Naive thymus-derived CD8-positive, alpha-beta T cell (primary cell): ENCODE measurements around the gene PRKAR1B. TPM values are rescaled to one million over a fixed set of nuclear protein-coding genes. Genes with fewer than 3 reads are reported as not detected.
A peak's percentile ranks its signal among the peaks of the same experiment; 100 is the strongest.

Experiments used
- ATAC-seq, 2 donors: fragments of 150-1000 bp; cut with Tn5 transposase in 1 of 2; sonication (Bioruptor Pico), chemical (Tn5 transposase) in 1 of 2; 1 replicate in 1 of 2; 2 replicates in 1 of 2; pipeline ENCODE4 v1.10.0; 2021; ENCODE audit warnings: mild to moderate bottlenecking in 2 of 2, moderate library complexity in 2 of 2
- POLR2A ChIA-PET: fragments of 350-600 bp; sonication (Branson Sonifier 250); formaldehyde crosslinking; loops from one replicate; lab custom pipeline; 2021; ENCODE audit warnings: antibody characterized with exemption; lab: Charles Lee
- DNase-seq, 10 donors: peaks; one replicate each; pipeline versions ENCODE4 v3.0.0 to v3.0.0-alpha.2; 2020 to 2022
- H3K27ac Mint-ChIP-seq, 10 donors: one replicate each; pipeline ENCODE4 v1.8.0; 2020 to 2022; ENCODE audit warnings: mild to moderate bottlenecking in 10 of 10, mixed read lengths in 10 of 10, moderate library complexity in 4 of 10, inconsistent platforms in 1 of 10
- H3K27me3 Mint-ChIP-seq, 5 donors: one replicate each; pipeline ENCODE4 v1.8.0; 2021 to 2022; ENCODE audit warnings: mixed read lengths in 5 of 5
- H3K36me3 Mint-ChIP-seq, 3 donors: one replicate each; pipeline ENCODE4 v1.8.0; 2020 to 2022; ENCODE audit warnings: mixed read lengths in 3 of 3, mild to moderate bottlenecking in 2 of 3, inconsistent platforms in 1 of 3
- H3K4me1 Mint-ChIP-seq, 4 donors: one replicate each; pipeline ENCODE4 v1.8.0; 2021 to 2022; ENCODE audit warnings: mixed read lengths in 4 of 4
- H3K4me3 Mint-ChIP-seq, 10 donors: one replicate each; pipeline ENCODE4 v1.8.0; 2020 to 2022; ENCODE audit warnings: mild to moderate bottlenecking in 10 of 10, mixed read lengths in 10 of 10, moderate library complexity in 6 of 10, inconsistent platforms in 1 of 10
- H3K9me3 Mint-ChIP-seq, 9 donors: one replicate each; pipeline ENCODE4 v1.8.0; 2020 to 2022; ENCODE audit warnings: mixed read lengths in 9 of 9, mild to moderate bottlenecking in 3 of 9, inconsistent platforms in 1 of 9, moderate library complexity in 1 of 9
- polyA plus RNA-seq, 3 donors: library from polyadenylated mRNA; unstranded; fragments of 300-500 nt; fragmentation: Illumina TruSeq; gene quantifications; one replicate each; pipeline ENCODE4 v1.2.3, GENCODE V29; 2021
- total RNA-seq, 8 experiments: library from RNA in 2 of 8; stranded (reverse) in 2 of 8; gene quantifications; one replicate each; pipeline ENCODE4 v1.2.3 and lab custom pipeline; 2021 to 2026

Gene PRKAR1B
- total and polyA plus RNA-seq, 5 experiments from 2014 or later = 14.6 to 47.3 (median 35.4) TPM

DNA sequence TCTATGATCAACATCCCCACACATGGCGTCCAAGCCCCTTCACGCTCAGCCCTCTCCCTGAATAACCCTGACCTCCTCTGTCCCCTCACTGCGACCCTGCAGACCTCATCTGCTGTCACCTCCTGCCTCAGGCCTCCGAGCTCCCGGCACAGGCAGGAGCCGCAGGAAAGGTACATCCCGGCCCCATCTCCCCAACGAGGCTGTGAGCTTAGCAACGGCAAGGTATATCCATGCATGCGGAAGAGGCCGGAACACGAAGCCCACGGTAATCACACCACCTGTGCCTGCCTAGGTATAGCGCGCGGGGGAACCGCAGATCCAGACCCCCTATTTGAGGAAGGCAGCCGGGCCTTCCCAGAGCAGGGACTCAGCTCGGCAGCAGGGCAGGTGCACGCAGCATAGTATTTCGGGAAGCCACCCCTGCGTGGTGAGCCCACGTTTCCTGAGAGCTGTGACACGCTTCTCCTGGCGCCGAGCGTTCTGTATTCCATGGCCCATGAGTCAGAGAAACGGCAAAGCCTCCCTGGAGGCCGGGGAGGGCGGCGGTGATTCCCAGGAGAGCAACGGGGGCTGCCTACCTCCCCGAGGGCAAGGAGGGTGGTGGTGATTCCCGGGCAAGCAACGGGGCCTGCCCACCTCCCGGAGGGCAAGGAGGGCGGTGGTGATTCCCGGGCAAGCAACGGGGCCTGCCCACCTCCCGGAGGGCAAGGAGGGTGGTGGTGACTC lies 50.7 kb downstream of the PRKAR1B start:
- POLR2A ChIA-PET = interaction anchor here (1.4 kb wide), 1 partner anchor 9 kb away, joined by 3 read pairs; no protein-coding TSS in a partner anchor
- DNase-seq = no peak
- Mint-ChIP-seq H3K27me3 (no peaks in the 10 kb centered on the region), H3K36me3 (peaks cover 0 to 62% (median 25%) of the 10 kb centered on the region in 3 donors), H3K4me3 (no peak overlapping the region), H3K9me3 (no peaks in the 10 kb centered on the region), H3K4me1 (peaks cover 0 to 9% (median 5%) of the 10 kb centered on the region in 4 donors), H3K27ac (peak overlapping the region in 2 of 10 donors; percentile 7 to 52)
- ATAC-seq = no peak

DNA sequence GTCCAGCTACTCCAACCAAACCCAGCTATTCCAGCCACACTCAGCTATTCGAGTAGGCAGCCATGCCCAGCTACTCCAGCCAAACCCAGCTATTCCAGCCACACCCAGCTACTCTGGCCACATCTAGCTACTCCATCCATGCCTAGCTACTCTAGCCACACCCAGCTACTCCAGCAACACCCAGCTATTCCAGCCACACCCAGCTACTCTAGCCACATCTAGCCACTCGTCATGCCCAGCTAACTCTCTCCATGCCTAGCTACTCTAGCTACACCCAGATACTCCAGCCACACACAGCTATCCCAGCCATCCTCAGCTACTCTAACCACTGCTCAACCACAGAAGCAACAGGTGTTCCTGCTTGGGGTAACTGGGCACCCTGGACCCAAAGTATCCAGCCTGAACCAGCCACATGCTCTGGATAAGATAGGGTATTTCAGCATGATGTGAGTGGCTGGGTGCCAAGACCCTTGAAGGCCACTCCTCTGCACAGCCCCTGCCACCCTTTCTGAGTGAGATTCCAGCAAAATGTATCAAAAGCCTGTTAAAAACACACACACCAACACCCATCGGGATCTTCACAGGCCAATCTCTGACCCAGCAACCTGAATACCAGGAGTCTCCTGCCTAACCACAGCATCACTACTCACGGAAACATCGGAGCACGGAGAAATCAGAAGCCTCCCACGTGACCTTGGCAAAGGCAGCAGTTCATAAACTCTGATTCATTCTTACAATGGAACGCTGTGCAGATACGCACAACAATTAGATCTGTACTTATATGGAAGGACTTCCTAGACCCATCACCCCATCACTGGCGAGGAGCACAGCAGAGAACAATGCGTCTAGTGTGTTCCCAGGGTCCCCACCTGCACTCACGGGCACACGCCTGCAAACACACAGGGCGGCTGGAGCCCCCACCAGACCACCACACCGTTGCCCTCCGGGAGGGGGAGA lies 52.3 kb downstream of the PRKAR1B start:
- peaks cover 0 to 55% (median 17%) of the 10 kb centered on the region in 3 donors for H3K36me3 Mint-ChIP-seq
- POLR2A ChIA-PET = interaction anchor here (1.1 kb wide), 1 partner anchor 70 kb away, joined by 3 read pairs; no protein-coding TSS in a partner anchor
- peak overlapping the region in 6 of 10 donors; percentile 33 to 79 (median 70) for H3K27ac Mint-ChIP-seq
- no peaks in the 10 kb centered on the region for H3K9me3 Mint-ChIP-seq
- no peaks in the 10 kb centered on the region for H3K27me3 Mint-ChIP-seq
- ATAC-seq (no peak), DNase-seq (no peak)
- peaks cover 0 to 9% (median 5%) of the 10 kb centered on the region in 4 donors for H3K4me1 Mint-ChIP-seq
- H3K4me3 Mint-ChIP-seq = no peak overlapping the region

DNA sequence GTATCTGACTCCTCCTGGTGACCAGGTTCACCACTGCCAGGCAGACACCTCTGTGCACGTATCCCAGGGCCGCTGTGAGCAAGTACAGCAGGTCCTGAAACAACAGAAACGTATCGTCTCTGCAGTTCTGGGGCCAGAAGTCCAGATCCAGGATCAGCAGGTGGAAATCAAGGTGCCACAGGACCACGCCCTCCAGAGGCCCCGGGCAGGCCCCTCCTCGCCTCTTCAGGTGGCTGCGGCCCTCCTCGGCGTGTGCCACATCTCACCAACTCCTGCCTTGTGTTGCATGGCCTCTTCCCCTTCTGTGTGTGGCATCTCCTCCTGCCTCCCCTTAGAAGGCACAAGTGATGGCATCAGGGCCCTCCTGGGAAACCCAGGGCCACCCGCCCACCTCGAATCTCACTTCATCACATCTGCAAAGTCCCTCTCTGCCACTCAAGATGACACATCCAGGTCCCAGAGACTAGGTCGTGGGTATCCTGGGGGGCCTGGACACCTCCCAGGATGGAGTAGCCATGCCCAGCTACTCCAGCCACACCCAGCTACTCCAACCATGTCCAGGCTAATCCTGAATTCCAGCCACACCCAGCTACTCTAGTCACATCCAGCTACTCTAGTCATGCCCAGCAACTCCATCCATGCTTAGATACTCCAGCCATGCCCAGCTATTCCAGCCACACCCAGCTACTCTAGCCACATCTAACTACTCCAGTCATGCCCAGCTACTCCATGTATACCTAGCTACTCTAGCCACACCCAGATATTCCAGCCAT lies 53.2 kb downstream of the PRKAR1B start:
- POLR2A ChIA-PET = interaction anchor here (0.6 to 1.1 kb wide), 2 partner anchors 69 to 73 kb away, joined by 3 read pairs; no protein-coding TSS in a partner anchor
- H3K4me3 Mint-ChIP-seq = no peak overlapping the region
- H3K27me3 Mint-ChIP-seq = no peaks in the 10 kb centered on the region
- ATAC-seq = no peak
- peak overlapping the region in 4 of 10 donors; percentile 52 to 74 (median 58) for H3K27ac Mint-ChIP-seq
- peaks cover 2 to 47% (median 13%) of the 10 kb centered on the region in 3 donors for H3K36me3 Mint-ChIP-seq
- peaks cover 0 to 9% (median 4%) of the 10 kb centered on the region in 4 donors for H3K4me1 Mint-ChIP-seq
- peaks cover 0 to 3% (median 0%) of the 10 kb centered on the region in 9 donors for H3K9me3 Mint-ChIP-seq
- no peak for DNase-seq

DNA sequence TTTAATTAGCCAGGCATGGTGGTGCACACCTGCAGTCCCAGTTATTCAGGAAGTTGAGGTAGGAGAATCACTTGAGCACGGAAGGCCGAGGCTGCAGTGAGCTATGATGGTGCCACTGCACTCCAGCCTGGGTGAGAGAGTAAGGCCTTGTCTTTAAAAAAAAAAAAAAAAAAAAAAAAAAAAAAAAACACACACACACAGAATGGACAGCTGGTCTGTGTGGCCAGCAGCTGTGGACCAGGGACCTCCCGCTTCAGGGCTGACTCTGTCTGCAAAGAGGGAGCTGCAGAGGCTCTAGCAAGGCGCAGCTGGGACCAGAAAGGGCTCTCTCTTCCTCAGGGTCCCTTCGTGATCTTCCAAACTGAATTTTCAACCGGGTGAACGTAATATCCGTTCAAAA lies 54.2 kb downstream of the PRKAR1B start:
- POLR2A ChIA-PET = interaction anchor here (0.6 kb wide), 1 partner anchor 887 kb away, joined by 3 read pairs; no protein-coding TSS in a partner anchor
- Mint-ChIP-seq H3K4me3 (no peak overlapping the region), H3K9me3 (peaks cover 0 to 8% (median 0%) of the 10 kb centered on the region in 9 donors), H3K27me3 (no peaks in the 10 kb centered on the region), H3K36me3 (peaks cover 5 to 40% (median 15%) of the 10 kb centered on the region in 3 donors), H3K4me1 (peaks cover 0 to 9% (median 4%) of the 10 kb centered on the region in 4 donors), H3K27ac (no peak overlapping the region)
- no peak for ATAC-seq
- no peak for DNase-seq

DNA sequence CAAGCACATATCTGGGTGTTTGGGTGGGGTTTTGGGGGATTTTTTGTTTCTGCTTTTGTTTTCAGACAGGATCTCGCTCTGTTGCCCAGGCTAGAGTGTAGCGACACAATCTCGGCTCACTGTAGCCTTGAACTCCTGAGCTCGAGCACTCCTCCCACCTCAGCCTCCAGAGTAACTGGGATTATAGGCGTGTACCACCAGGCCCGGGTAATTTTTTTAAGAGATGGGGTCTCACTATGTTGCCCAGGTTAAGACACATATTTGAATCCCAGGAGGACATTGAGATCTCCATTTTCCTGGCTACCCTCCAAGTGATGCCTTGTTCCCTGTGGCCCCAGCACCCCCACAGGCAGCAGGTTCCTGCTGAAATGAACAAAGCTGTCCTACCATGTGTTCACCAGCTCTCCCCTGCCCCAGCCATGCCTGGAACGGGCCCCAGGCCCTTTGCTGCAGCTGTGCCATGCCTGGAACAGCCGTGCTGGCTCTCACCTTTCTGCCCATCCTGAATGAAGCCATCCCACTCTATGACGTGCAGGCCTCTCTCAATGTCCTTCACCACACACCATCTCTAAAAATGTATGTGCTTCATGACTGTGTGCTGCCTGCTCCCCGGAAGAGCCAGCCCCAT lies 55.6 kb downstream of the PRKAR1B start:
- peak overlapping the region in 3 of 10 donors; percentile 37 to 82 (median 72) for H3K27ac Mint-ChIP-seq
- peaks cover 0 to 8% (median 0%) of the 10 kb centered on the region in 9 donors for H3K9me3 Mint-ChIP-seq
- peaks cover 5 to 33% (median 13%) of the 10 kb centered on the region in 3 donors for H3K36me3 Mint-ChIP-seq
- no peak overlapping the region for H3K4me3 Mint-ChIP-seq
- ATAC-seq = no peak
- H3K27me3 Mint-ChIP-seq = no peaks in the 10 kb centered on the region
- no peak for DNase-seq
- peaks cover 0 to 9% (median 3%) of the 10 kb centered on the region in 4 donors for H3K4me1 Mint-ChIP-seq
- POLR2A ChIA-PET = interaction anchor here (0.6 to 0.7 kb wide), 2 partner anchors 40 to 514 kb away, joined by 3 to 5 read pairs; no protein-coding TSS in a partner anchor

DNA sequence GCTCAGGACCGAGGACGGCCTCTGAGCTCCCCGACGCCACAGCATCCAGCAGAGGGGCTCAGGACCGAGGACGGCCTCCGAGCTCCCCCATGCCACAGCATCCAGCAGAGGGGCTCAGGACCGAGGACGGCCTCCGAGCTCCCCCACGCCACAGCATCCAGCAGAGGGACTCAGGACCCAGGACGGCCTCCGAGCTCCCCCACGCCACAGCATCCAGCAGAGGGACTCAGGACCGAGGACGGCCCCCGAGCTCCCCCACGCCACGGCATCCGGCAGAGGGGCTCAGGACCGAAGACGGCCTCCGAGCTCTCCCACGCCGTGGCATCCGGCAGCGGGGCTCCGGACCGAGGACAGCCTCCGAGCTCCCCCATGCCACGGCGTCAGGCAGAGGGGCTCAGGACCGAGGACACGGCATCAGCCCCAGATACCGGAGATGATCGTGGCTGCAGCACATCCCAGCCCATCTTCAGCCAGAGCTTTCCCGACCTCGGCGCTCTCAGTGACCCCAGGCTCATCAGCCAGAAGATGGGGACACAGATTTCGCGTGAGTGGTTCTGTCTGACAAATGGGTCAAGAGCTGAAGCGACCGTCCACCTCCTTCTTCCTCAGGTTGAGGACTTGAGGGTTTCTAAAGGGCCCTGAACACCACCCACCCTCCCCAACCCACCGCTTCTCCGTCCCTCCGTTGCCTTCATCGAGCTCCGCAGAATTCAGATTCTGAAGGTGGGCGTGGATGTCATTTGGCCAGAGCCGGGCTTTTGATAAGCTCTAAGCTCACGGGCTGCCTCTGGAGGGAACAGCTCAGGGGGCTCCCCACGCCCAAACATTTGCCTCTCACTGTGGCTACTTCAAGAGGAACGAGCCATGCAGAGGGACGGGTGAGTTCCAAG lies 56.3 kb downstream of the PRKAR1B start:
- peaks cover 0 to 8% (median 0%) of the 10 kb centered on the region in 9 donors for H3K9me3 Mint-ChIP-seq
- H3K4me1 Mint-ChIP-seq = peaks cover 0 to 9% (median 3%) of the 10 kb centered on the region in 4 donors
- peaks cover 5 to 28% (median 13%) of the 10 kb centered on the region in 3 donors for H3K36me3 Mint-ChIP-seq
- H3K27ac Mint-ChIP-seq = no peak overlapping the region
- no peak overlapping the region for H3K4me3 Mint-ChIP-seq
- ATAC-seq = no peak
- DNase-seq = no peak
- POLR2A ChIA-PET = interaction anchor here (0.6 to 0.7 kb wide), 4 partner anchors 17 to 513 kb away, joined by 3 to 5 read pairs (median 4); no protein-coding TSS in a partner anchor
- H3K27me3 Mint-ChIP-seq = no peaks in the 10 kb centered on the region

DNA sequence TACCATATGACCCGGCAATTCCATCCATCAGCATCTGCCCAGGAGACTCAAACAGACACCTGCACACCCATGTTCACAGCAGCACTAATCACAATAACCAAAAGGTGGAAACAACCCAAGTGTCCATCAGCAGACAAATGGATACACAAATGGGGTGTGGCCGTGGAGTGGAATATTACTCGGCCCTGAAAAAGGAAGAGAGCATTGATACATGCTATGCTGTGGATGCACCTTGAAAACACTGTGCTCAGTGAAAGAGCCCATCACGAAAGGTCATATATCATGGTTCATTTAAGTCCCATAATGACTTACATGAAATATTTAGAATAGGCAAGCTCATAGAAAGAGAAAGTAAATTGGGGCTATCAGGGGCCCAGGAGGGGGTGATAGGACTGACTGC lies 58.1 kb downstream of the PRKAR1B start:
- H3K4me3 Mint-ChIP-seq = no peak overlapping the region
- peaks cover 5 to 14% (median 8%) of the 10 kb centered on the region in 3 donors for H3K36me3 Mint-ChIP-seq
- H3K27ac Mint-ChIP-seq = peak overlapping the region in 2 of 10 donors; percentile 41 to 75
- no peaks in the 10 kb centered on the region for H3K27me3 Mint-ChIP-seq
- ATAC-seq = no peak
- H3K4me1 Mint-ChIP-seq = peaks cover 0 to 3% (median under 1%) of the 10 kb centered on the region in 4 donors
- DNase-seq = no peak
- peaks cover 0 to 8% (median 0%) of the 10 kb centered on the region in 9 donors for H3K9me3 Mint-ChIP-seq
- POLR2A ChIA-PET = interaction anchor here (0.9 to 1.8 kb wide), 6 partner anchors 40 to 65 kb away, joined by 3 to 10 read pairs (median 3); partner anchors contain the start of genes DNAAF5 and PRKAR1B

DNA sequence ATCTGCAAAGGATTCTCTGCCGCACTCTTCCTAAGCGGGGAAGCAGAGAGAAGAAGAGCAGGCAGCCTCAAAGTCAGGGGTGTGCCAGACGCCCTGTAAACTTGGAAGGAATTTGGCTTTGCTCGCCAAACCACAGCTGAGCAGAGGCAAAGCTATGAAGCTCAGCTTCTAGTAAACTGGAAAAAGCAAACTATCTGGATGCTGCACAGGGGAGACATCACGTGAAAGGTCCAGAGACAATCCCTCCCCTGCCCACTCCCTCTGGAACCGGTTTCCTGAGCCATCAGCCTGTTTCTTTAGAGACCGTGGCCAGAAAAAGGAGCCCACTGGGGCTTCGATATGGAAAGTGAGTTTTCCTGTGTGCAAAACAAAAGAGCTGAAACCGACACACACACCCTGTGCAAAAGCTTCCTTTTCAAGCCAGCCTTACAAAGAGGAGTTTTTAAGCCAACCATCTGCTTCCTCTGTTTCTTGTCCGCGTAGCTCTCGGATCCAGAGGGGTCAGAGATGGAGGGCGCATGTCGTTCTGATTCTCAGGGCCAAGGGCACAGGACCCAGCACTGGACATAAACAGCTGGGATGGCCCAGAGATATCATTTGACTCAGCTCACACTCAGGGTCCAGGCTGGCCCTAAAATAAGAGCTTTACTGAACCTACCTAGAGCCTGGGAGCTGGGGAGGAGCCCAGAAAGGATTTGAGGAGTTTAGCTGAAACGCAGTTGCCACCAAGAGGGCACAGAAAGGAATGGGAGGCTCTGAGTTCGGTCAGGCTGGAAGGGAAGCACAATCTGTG lies 58.7 kb downstream of the PRKAR1B start:
- Mint-ChIP-seq H3K27ac (no peak overlapping the region), H3K9me3 (peaks cover 0 to 8% (median 0%) of the 10 kb centered on the region in 9 donors), H3K4me1 (peaks cover 0 to 3% (median 1%) of the 10 kb centered on the region in 4 donors), H3K4me3 (no peak overlapping the region), H3K36me3 (peaks cover 5 to 14% (median 8%) of the 10 kb centered on the region in 3 donors), H3K27me3 (no peaks in the 10 kb centered on the region)
- ATAC-seq (peak; percentile 66 to 70), DNase-seq (peak in 3 of 10 donors; percentile 21 to 37 (median 25))
- POLR2A ChIA-PET = interaction anchor here (0.7 to 1.8 kb wide), 10 partner anchors 8 to 84 kb away, joined by 3 to 10 read pairs (median 3); partner anchors contain the start of genes DNAAF5 and PRKAR1B

DNA sequence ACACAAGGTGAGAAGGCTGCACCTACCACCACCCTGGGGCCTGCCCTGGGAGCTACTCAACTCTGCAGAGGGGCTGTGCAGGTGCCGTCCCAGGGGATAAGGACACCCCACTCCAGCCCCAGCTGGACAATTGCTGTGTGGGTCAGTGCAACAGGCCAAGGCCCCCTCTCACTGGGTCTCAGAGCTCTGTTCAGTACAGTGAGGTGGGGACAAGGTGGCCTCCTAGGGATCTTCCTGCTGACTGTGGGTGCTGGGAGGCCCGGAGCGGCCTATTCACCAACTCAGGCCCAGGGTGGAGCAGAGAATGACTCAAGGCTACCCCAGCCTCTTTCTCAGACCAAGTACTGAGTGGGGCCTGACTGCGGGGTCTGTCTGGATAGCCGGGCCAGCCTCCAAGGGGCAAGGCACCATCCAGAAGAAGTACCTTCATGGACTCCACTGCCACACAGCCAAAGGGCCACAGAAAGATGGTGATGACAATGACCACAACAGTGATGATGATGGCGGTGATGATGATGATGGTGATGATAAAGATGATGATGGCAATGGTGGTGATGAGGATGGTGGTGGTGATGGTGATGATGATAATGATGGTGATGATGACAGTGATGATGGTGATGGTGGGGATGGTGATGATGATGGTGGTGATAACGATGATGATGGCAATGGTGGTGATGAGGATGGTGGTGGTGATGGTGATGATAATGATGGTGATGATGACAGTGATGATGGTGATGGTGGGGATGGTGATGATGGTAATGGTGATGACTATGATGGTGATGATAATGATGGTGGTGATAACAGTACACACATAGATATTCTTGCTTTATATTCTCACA lies 60.4 kb downstream of the PRKAR1B start:
- H3K4me1 Mint-ChIP-seq = peaks cover 0 to 12% (median 6%) of the 10 kb centered on the region in 4 donors
- H3K27ac Mint-ChIP-seq = no peak overlapping the region
- no peak overlapping the region for H3K4me3 Mint-ChIP-seq
- ATAC-seq = no peak
- POLR2A ChIA-PET = no interaction called here
- no peak for DNase-seq
- H3K36me3 Mint-ChIP-seq = peaks cover 5 to 10% (median 8%) of the 10 kb centered on the region in 3 donors
- H3K9me3 Mint-ChIP-seq = peaks cover 0 to 8% (median 0%) of the 10 kb centered on the region in 9 donors
- H3K27me3 Mint-ChIP-seq = no peaks in the 10 kb centered on the region
